GM12864 (cell line): ENCODE data around the gene ITLN2.
"Not testable (repeated sequence)": the region's sequence is repeated elsewhere in the genome, so short reads cannot be mapped to it uniquely, and the experiment has no call there.

Experiments used
- DNase-seq: peaks from one replicate; pipeline ENCODE4 v3.0.0-alpha.2; 2011; ENCODE audit warnings: low read depth
- H3K4me3 ChIP-seq: 2 replicates; pipeline ENCODE4 v1.5.1; 2011; ENCODE audit warnings: mild to moderate bottlenecking, low read depth, low read length, control low read depth
- TF ChIP-seq, protein P1 (sequence below): IDR thresholded peaks from 2 replicates; pipeline ENCODE4 v1.5.1; 2011; ENCODE audit warnings: low read depth, mild to moderate bottlenecking, moderate library complexity, low read length, control low read depth, inconsistent platforms; ENCODE audit errors: missing control alignments

Gene ITLN2

DNA sequence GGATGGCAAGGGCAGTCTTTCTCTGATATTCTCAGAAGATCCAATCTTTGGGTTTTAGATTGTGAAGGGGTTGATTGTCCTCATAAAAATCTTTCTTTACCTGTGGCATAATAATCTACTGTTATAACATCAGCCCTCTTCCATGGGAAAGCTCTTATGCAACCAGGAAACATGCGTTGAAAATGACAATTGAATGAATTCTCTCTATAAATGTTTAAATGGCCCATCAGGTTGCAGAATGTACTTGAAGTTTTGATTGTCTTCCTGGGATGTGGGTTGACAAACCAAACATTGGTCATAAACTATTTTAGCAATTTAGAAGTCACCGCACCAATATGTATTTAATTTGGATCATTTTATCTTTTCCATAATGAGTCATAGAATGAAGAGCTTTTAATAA lies 37.9 kb downstream of the ITLN2 start:
- no peak for DNase-seq
- TF ChIP-seq, protein P1, sequence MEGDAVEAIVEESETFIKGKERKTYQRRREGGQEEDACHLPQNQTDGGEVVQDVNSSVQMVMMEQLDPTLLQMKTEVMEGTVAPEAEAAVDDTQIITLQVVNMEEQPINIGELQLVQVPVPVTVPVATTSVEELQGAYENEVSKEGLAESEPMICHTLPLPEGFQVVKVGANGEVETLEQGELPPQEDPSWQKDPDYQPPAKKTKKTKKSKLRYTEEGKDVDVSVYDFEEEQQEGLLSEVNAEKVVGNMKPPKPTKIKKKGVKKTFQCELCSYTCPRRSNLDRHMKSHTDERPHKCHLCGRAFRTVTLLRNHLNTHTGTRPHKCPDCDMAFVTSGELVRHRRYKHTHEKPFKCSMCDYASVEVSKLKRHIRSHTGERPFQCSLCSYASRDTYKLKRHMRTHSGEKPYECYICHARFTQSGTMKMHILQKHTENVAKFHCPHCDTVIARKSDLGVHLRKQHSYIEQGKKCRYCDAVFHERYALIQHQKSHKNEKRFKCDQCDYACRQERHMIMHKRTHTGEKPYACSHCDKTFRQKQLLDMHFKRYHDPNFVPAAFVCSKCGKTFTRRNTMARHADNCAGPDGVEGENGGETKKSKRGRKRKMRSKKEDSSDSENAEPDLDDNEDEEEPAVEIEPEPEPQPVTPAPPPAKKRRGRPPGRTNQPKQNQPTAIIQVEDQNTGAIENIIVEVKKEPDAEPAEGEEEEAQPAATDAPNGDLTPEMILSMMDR = no peak
- no peak overlapping the region for H3K4me3 ChIP-seq

DNA sequence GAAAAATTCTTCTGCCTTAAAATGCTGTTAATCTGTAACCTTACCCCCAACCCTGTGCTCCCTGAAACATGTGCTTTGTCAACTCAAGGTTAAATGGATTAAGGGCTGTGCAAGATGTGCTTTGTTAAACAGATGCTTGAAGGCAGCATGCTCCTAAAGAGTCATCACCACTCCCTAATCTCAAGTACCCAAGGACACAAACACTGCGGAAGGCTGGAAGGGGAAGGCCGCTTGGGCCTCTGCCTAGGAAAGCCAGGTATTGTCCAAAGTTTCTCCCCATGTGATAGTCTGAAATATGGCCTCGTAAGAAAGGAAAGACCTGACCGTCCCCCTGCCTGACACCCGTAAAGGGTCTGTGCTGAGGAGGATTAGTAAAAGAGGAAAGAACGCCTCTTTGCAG lies 41.4 kb downstream of the ITLN2 start:
- H3K4me3 ChIP-seq, DNase-seq: not testable (repeated sequence)

DNA sequence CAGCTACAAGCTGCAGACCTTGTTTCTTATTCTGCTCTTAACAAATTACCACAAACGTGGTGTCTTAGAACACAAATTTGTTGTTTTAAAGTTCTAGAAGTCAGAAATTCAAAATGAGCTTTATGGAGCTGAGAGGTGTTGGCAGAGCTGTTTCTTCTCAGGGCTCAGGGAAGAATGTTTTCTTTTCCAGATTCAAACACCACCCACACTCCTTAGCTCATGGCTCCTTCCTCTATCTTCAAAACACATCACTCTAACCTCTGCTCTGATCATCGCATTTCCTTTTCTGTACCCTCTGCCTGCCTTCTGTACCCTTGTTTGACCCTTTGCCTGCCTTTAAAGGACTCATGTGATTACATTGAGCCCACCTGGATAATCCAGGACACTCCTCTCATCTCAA lies 42.7 kb downstream of the ITLN2 start:
- H3K4me3 ChIP-seq = no peak overlapping the region
- no peak for DNase-seq
- TF ChIP-seq, protein P1 = no peak

DNA sequence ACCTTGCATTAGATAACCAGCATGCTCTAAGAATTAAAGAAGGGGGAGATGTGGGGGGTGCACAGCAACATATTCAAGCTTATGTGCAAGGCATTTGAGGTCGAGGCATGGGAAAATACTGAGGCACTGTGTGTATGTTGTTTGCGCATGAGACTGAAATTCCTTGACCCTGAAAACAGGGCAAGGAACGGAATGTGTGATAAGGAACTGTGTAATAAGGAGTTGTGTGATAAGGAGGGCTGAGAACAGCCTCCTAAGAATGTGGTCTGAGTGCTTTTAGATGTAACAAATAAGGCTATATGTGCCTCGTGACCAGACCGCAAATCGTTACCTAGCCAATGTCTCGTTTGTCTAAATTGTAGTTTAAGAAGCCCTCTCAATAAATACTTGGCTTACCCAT lies 43.2 kb downstream of the ITLN2 start:
- H3K4me3 ChIP-seq = no peak overlapping the region
- TF ChIP-seq, protein P1 = no peak
- DNase-seq = no peak

DNA sequence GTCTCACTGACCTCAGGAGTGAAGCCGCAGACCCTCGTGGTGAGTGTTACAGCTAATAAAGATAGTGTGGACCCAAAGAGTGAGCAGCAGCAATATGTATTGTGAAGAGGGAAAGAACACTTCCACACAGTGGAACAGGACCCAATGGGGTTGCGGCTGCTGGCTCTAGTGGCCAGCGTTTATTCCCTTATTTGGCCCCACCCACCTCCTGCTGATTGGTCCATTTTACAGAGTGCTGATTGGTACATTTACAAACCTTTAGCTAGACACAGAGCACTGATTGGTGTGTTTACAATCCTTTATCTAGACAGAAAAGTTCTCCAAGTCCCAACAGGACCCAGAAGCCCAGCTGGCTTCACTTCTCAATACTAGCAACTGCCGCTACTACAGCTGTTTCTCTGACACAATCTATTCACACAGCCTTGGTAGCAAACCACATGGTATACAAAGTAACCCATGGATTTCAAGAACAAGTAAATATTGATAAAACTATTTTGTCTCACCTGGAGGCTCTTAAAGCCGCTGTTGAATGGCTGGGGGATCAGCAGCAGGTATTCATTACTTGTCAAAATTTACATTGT lies 44.3 kb downstream of the ITLN2 start:
- no peak overlapping the region for H3K4me3 ChIP-seq
- TF ChIP-seq, protein P1 = no peak
- no peak for DNase-seq

DNA sequence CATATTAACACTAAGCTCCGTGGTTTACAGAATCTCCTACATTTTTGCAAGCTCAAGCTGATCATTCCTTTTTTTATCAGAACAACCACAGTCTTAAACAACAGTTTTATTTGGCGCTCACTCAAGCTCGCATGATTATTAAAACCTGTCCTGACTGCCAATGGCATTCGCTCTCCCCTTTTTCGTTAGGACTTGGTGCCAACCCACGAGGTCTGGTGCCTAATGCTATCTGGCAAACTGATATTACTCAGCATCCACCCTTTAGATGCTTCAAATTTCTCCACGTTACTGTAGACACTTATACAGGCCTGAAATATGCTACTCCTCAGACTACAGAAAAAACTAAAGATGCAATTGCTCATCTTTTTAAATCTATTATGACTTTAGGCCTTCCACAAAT lies 46.6 kb downstream of the ITLN2 start:
- no peak overlapping the region for H3K4me3 ChIP-seq
- TF ChIP-seq, protein P1 = no peak
- DNase-seq = no peak

DNA sequence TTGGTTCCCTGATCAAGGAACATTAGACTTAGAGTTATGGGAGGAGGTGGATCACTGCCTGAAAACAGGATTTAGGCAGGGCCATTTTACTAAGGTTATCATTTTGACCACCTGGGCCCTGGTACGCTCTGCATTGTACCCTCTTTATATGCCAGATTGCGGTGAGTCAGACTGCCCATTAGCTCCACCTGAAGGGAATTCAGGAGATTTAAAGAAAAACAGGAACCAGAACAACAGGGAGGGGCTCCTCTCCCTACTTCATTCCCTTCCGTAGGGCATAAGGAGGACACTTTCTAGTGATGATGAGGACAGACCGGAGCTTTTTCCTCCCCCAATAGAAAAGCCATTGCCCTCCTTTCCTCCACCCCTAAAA lies 49.0 kb downstream of the ITLN2 start:
- no peak overlapping the region for H3K4me3 ChIP-seq
- no peak for DNase-seq
- TF ChIP-seq, protein P1 = no peak
